K562 (cell line): ENCODE data around the gene UBE2D2. TPM values are rescaled to one million over a fixed set of nuclear protein-coding genes. Genes with fewer than 3 reads are reported as not detected.
A peak's percentile ranks its signal among the peaks of the same experiment; 100 is the strongest.

Experiments used
- ESRRB ChIP-seq: fragments of 250-450 bp; sonication (Bioruptor Pico); IDR thresholded peaks from 2 replicates; pipeline ENCODE4 v1.5.0; 2020; ENCODE audit warnings: mild to moderate bottlenecking, moderate library complexity, borderline replicate concordance
- LEF1 ChIP-seq: fragments of 450-650 bp; IDR thresholded peaks from 2 replicates; pipeline ENCODE4 v1.6.1; 2016; ENCODE audit warnings: mild to moderate bottlenecking
- MTA1 ChIP-seq: fragments of 450-650 bp; IDR thresholded peaks from 2 replicates; pipeline ENCODE4 v1.6.1; 2017; ENCODE audit warnings: borderline replicate concordance
- MYC ChIP-seq, 2 experiments: fragments of 250-450 bp in 1 of 2; sonication (Bioruptor Pico) in 1 of 2; IDR thresholded peaks; 2 replicates each; pipeline versions ENCODE4 v1.5.1 to v1.6.1; 2012 to 2021; ENCODE audit warnings: low read depth in 2 of 2, borderline replicate concordance in 1 of 2, improper control_type of control experiment in 1 of 2, low read length in 1 of 2, mild to moderate bottlenecking in 1 of 2, moderate library complexity in 1 of 2
- NR2C1 ChIP-seq, 2 experiments: fragments of 450-650 bp; IDR thresholded peaks; 2 replicates each; pipeline ENCODE4 v1.6.1; 2017; ENCODE audit warnings: mild to moderate bottlenecking in 2 of 2, antibody characterized with exemption in 1 of 2, inconsistent platforms in 1 of 2, missing compliant biosample characterization in 1 of 2, missing genetic modification characterization in 1 of 2
- PTBP1 ChIP-seq: fragments of 200-400 bp; formaldehyde crosslinking; IDR thresholded peaks from 2 replicates; pipeline ENCODE4 v1.6.1; 2017; ENCODE audit warnings: low read depth, low read length
- RBM15 ChIP-seq: fragments of 200-400 bp; formaldehyde crosslinking; IDR thresholded peaks from 2 replicates; pipeline ENCODE4 v1.6.1; 2018; ENCODE audit warnings: mild to moderate bottlenecking, low read length, moderate library complexity; ENCODE audit not compliant: insufficient read depth
- TRIM28 ChIP-seq: fragments of 450-650 bp; IDR thresholded peaks from 2 replicates; pipeline ENCODE4 v1.6.1; 2017
- YY1 ChIP-seq, 3 experiments: IDR thresholded peaks; 2 replicates each; pipeline ENCODE4 v1.6.1; 2011; ENCODE audit warnings: low read length in 2 of 3, mild to moderate bottlenecking in 2 of 3, moderate library complexity in 2 of 3, borderline replicate concordance in 1 of 3, control low read depth in 1 of 3, low read depth in 1 of 3; ENCODE audit not compliant: insufficient read depth in 3 of 3, insufficient replicate concordance in 2 of 3, control insufficient read depth in 1 of 3, insufficient read length in 1 of 3; ENCODE audit errors: extremely low read depth in 1 of 3
- ZNF668 ChIP-seq: fragments of 250-450 bp; sonication (Bioruptor Pico); IDR thresholded peaks from 2 replicates; pipeline ENCODE4 v1.8.0; 2022; ENCODE audit warnings: mild to moderate bottlenecking, inconsistent platforms
- ZZZ3 ChIP-seq: fragments of 450-650 bp; IDR thresholded peaks from 2 replicates; pipeline ENCODE4 v1.6.1; 2016; ENCODE audit warnings: antibody characterized with exemption, mild to moderate bottlenecking, moderate library complexity
- polyA plus RNA-seq, 8 experiments: library from polyadenylated mRNA; depleted of rRNA in 4 of 8; stranded (reverse) in 5 of 8; unstranded in 3 of 8; fragments of >200 nt; fragmentation: Nextera tagmentation in 2 of 8; fragmentation: Illumina TruSeq in 1 of 8; extraction: Ambion mirVana in 2 of 8; extraction: Trizol in 1 of 8; gene quantifications; 2 replicates each; pipeline versions ENCODE4 v1.2.1 to v1.2.3, GENCODE V29; 2011 to 2014; ENCODE audit warnings: inconsistent platforms in 1 of 8, missing spikeins in 1 of 8
- total RNA-seq, 7 experiments: library from RNA; depleted of rRNA in 6 of 7; stranded (reverse); fragments of >200 nt in 6 of 7; fragmentation: Illumina TruSeq in 2 of 7; extraction: Trizol in 2 of 7; gene quantifications; 2 replicates each; pipeline versions ENCODE4 v1.2.1 to v1.2.3, GENCODE V29; 2011 to 2021; ENCODE audit warnings: low replicate concordance in 1 of 7
- TF ChIP-seq, protein P1 (sequence below): sonication (generic); formaldehyde crosslinking; IDR thresholded peaks from 2 replicates; pipeline ENCODE4 v1.8.0; 2022; ENCODE audit warnings: mild to moderate bottlenecking, missing genetic modification reagents
- TF ChIP-seq, protein P2 (sequence below): fragments of 450-650 bp; IDR thresholded peaks from 2 replicates; pipeline ENCODE4 v1.6.1; 2017; ENCODE audit warnings: antibody characterized with exemption
- TF ChIP-seq, protein P3 (sequence below): fragments of 250-450 bp; sonication (Bioruptor Pico); IDR thresholded peaks from 2 replicates; pipeline ENCODE4 v1.5.0; 2021; ENCODE audit warnings: mild to moderate bottlenecking, moderate library complexity
- TF ChIP-seq, protein P4 (sequence below): fragments of 450-650 bp; IDR thresholded peaks from 2 replicates; pipeline ENCODE4 v1.6.1; 2016; ENCODE audit warnings: borderline replicate concordance

Gene UBE2D2
- total and polyA plus RNA-seq, 9 of the 15 experiments (the other 6 are each of a cell fraction or from before 2014, with no cell fraction given): 53.6 to 198 (median 122) TPM

DNA sequence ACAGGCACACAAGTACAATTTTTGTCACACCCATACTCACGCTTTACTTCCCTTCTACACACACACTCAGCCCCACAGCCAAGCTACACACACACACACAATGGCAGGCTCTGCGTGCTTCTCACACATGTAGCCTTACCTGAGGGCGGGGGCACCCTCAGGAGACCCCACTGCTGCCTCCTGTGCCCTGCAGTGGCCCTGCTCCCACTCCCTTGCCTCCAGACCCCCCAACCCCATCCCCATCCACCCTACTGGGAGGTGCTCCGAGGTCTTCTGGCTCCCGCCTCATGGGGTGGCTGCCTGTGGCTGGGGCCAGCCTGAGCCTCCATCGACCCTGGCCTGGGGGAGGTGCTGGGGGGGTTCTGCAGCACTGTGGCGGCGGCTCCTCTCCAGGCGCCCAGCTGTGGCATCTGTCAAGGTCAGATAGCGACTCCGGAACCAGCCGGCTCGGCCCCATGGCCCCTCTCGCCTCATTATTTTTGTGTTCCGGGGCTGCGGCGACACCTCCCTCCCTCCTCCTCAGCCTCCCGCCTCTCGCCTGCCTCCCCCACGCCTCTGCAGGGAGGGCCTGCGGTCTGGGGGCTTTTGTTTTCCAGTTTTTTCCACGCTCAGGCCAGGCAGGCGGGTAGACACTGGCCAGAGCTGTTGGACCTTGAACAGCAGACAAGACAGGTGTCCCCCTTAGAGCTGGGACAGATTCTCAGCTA is 108.7 kb downstream of the UBE2D2 start (continued):
- TF ChIP-seq, protein P1, sequence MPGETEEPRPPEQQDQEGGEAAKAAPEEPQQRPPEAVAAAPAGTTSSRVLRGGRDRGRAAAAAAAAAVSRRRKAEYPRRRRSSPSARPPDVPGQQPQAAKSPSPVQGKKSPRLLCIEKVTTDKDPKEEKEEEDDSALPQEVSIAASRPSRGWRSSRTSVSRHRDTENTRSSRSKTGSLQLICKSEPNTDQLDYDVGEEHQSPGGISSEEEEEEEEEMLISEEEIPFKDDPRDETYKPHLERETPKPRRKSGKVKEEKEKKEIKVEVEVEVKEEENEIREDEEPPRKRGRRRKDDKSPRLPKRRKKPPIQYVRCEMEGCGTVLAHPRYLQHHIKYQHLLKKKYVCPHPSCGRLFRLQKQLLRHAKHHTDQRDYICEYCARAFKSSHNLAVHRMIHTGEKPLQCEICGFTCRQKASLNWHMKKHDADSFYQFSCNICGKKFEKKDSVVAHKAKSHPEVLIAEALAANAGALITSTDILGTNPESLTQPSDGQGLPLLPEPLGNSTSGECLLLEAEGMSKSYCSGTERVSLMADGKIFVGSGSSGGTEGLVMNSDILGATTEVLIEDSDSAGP (CRISPR knock-in tag): 0 out of 2 replicates have a peak, but pooled peaks have one; percentile 37
- peak; percentile 15; the same call in 1 of the 2 replicates for TF ChIP-seq TRIM28
- peak; percentile 93 for TF ChIP-seq LEF1
- TF ChIP-seq MYC (IDR thresholded peaks at IDR 0.05; ENCODE audit: low read depth, low read length): peak; percentile 91
- TF ChIP-seq MYC (CRISPR knock-in tag; IDR thresholded peaks at IDR 0.05; ENCODE audit: borderline replicate concordance, low read depth): no peak
- no peak for TF ChIP-seq RBM15
- no peak for TF ChIP-seq ESRRB (CRISPR knock-in tag)
- TF ChIP-seq NR2C1 (IDR thresholded peaks at IDR 0.05): peak; percentile 54; the same call in 1 of the 2 replicates
- TF ChIP-seq NR2C1 (tag; IDR thresholded peaks at IDR 0.05): peak; percentile 76
- peak in 2 of 3 experiments; percentile 78 to 83 for TF ChIP-seq YY1 (IDR thresholded peaks at IDR 0.05; ENCODE audit: borderline replicate concordance in 1 of 3, control insufficient read depth in 1 of 3, extremely low read depth in 1 of 3, insufficient read depth in 3 of 3, insufficient read length in 1 of 3, insufficient replicate concordance in 2 of 3, low read depth in 1 of 3, low read length in 2 of 3)
- 0 out of 2 replicates have a peak, but pooled peaks have one; percentile 2 for TF ChIP-seq ZNF668 (CRISPR knock-in tag)
- no peak for TF ChIP-seq ZZZ3
- TF ChIP-seq PTBP1: 0 out of 2 replicates have a peak, but pooled peaks have one; percentile 32
- peak; percentile 14; the same call in 1 of the 2 replicates for TF ChIP-seq MTA1
- TF ChIP-seq, protein P2, sequence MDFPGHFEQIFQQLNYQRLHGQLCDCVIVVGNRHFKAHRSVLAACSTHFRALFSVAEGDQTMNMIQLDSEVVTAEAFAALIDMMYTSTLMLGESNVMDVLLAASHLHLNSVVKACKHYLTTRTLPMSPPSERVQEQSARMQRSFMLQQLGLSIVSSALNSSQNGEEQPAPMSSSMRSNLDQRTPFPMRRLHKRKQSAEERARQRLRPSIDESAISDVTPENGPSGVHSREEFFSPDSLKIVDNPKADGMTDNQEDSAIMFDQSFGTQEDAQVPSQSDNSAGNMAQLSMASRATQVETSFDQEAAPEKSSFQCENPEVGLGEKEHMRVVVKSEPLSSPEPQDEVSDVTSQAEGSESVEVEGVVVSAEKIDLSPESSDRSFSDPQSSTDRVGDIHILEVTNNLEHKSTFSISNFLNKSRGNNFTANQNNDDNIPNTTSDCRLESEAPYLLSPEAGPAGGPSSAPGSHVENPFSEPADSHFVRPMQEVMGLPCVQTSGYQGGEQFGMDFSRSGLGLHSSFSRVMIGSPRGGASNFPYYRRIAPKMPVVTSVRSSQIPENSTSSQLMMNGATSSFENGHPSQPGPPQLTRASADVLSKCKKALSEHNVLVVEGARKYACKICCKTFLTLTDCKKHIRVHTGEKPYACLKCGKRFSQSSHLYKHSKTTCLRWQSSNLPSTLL: no peak
- TF ChIP-seq, protein P3, sequence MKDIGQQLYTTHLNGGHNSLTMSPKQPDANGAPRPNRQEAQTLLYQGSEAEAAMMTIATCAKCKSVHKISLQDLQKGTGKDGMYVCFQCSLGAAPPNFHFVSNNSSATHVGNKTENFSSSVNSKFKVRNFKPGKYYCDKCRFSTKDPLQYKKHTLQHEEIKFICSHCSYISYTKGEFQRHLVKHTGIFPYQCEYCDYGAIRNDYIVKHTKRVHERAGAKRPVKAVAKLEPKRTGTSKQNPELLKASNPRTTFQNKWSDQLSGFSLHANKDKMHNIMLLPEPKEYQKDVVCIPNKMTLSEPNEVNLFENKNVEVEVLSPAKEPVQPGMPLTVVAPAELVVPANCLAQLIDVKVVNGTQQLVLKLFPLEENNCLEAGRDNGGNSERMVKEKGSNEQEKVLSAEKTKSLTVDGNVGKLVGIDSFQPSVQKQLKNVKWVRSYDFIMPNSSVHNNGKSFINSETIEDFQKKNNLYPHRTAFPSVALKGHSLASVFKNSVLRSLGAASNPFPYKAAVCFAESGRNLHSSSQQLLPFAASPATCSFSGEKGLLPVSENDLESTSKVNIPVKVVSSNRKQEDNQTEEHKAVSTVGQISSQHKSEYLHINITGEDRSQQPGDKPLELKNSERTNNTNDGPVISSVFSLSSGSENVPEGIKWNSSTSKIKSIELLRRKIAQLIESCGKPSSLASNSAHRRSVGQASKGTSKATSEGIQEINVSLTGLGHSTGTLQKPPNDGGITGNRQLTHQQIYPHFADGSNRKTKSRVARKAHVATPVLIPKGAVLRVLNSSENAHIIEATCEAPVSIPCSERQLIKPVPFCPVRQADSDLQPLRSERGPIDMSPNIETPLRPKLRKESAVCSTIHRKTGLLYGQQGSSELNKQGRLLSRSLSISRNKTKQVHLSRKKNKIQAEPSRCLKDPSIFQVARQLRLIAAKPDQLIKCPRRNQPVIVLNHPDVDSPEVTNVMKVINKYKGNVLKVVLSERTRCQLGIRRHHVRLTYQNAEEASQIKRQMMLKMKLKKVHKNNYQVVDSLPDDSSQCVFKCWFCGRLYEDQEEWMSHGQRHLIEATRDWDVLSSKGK (CRISPR knock-in tag): no peak
- TF ChIP-seq, protein P4, sequence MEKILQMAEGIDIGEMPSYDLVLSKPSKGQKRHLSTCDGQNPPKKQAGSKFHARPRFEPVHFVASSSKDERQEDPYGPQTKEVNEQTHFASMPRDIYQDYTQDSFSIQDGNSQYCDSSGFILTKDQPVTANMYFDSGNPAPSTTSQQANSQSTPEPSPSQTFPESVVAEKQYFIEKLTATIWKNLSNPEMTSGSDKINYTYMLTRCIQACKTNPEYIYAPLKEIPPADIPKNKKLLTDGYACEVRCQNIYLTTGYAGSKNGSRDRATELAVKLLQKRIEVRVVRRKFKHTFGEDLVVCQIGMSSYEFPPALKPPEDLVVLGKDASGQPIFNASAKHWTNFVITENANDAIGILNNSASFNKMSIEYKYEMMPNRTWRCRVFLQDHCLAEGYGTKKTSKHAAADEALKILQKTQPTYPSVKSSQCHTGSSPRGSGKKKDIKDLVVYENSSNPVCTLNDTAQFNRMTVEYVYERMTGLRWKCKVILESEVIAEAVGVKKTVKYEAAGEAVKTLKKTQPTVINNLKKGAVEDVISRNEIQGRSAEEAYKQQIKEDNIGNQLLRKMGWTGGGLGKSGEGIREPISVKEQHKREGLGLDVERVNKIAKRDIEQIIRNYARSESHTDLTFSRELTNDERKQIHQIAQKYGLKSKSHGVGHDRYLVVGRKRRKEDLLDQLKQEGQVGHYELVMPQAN: 0 out of 2 replicates have a peak, but pooled peaks have one; percentile 38
